T-helper 1 cell (primary cell): ENCODE results near the gene POLDIP2.
A peak's percentile ranks its signal among the peaks of the same experiment; 100 is the strongest.

ENCODE experiments used
- DNase-seq, 5 donors: peaks; one replicate each; pipeline ENCODE4 v3.0.0-alpha.2; 2012 to 2020

Gene POLDIP2

DNA sequence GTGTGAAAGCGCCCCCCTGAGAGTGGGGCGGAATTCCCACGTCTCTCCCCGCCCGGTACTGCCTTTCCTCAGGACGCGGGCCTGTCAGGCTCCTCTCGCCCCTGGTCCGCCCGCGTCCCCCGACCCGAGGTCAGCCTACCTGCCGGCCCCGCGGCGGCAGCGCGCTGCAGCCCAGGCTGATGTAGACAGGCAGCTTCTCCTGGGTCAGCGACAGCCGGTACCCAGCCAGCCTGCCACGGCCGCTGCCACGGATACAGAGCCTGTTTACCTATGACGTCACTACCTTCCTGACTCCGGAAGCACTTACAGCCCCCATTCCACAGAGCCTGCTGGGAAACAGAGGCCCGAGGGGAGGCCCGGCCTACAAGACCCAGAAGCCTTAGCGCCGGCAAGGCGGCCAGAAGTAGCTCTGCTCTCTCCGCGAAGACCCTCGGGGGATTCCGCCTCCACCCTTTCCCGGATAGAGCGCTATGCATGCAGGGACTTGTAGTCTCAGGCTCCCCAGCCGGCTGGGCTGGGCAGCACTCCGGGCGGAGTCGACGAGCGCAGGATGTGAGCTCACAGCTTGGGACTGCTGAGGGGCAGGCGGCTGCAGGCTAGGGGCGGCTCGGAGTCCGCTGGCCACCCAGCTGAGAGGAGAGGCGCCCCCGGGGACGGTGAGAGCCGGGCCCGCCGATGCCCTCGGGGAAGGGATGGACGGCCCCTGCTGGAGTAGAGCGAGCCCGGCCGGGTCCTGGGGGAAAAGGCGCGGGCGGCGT, 21.9 kb downstream of the POLDIP2 start, which contains the start of the genes IFT20 and TNFAIP1:
Gene IFT20 (minus strand): TSS at position 272 of the 758 bp plus-strand sequence. CDS start 3,487 bp downstream, outside the sequence.
Gene TNFAIP1 (plus strand): TSS at position 561 of the 758 bp plus-strand sequence. CDS start 3,761 bp downstream, outside the sequence.
- peak; percentile 96 to 100 (median 97) for DNase-seq

DNA sequence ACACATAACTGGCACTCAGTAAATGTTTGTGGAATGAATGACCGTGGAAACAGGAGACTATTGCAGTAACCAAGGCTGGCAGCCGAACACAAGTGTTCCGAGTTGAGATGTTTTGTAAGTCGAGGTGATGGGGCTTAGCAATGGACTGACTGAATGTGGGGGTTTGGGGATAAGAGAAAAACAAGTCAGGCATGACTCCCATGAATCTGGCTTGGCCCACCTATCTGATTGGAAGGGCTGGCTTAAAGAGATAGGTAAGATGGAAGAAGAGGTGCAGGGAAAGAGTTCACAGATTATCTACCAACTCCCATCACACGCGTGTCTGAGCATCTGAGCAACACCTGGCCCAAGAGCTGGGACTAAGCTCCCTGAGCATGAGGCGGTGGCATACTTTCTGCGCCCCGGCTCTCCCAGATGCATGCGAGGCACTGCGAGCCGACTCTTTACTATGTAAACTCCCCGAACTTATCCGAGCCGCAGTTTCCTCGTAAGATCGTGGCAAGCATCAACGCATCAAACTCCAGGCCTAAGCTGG, 22.6 kb downstream of the POLDIP2 start:
- DNase-seq, result no peak

DNA sequence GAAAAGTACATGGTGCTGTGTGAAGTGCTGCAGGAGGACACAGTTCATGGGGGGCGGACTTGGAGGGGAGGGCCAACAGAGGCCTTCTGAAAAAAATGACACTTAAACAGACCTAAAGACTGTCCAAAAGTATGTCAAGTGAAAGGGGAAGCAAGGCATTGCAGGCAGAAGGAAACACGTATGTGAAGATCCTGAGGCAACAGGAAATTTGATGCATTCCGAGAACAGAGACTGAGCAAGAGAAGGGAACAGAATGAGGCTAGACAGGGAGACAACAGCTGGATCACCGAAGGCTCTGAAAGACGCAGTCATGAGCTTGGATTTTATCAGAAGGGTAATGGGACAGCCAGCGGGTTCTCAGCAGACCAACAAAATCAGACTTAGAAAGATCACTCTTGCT, 23.2 kb downstream of the POLDIP2 start:
- no peak for DNase-seq

DNA sequence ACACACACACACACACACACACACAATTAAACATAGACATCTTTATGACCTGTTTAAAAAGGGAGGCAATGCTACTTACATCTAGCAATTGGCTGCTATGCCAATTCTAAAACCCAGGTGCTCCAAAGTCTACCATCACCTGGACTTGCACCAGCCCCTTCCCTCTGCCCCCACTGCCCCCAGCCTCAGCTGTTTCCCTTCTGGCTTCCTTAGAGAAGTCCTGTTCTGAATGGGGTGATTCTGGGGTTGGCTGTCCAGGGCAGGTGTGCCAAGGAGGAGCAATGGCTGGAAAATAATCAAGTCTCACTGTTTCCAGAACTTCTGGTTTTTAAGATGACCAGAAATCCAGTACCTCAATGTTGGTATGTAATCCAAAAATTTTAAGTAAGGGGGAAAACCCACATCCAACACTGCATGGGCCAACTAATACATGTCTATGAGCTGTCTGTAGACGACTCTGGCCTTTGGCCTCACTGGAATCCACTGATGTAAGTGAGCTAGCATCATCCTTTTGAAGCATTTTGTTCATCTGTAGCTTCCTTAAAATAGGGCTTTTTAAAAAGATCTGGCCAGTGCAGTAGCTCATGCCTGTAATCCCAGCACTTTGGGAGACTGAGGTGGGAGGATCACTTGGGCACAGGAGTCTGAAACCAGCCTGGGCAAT, 24.1 kb downstream of the POLDIP2 start:
- DNase-seq, result no peak

DNA sequence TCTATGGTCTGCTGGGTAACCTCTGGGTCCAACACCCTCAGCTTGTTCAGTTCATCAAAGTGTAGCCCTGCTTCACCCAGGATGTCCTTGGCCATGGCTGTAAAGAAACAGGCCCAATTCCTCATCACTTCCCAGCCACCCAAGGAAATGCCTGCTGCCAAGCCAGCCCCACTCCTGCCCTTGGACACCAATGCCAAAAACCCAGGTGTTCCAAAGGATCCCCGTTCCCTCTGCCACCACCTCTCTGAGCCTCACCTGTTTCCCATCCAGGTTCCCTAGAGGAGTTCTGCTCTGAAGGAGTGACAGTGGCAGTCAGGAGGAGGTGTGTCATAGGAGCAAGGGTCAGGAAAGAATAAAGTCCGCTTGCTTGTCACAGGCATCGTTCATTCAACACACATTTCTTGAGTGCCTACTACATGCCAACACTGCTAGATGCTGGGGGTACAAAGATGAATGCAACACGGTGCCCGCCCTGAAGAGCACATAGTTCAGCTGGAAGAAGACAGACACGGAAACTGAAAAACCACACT, 25.4 kb downstream of the POLDIP2 start:
- DNase-seq, result no peak

DNA sequence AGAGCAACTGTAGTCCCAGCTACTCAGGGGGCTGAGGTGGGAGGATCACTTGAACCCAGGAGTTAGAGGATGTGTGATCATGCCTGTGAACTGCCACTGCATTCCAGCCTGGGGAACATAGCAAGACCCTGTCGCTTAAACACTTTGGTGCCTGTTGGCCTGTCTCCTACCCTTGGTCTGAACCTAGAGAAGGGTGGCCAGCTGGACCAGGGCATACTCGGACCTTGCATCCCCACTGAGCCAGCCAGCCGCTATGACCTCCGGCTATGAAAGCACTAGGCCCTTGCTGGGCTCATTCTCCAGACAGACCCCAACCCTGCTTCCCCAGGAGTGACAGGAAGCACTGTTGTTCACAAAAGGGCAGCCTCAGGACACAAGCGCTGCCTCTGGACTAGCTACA, 26.7 kb downstream of the POLDIP2 start:
- DNase-seq, result no peak

- no peak for DNase-seq
Measured at GRCh38 chr17:28328325-28328724, 29.0 kb downstream of the POLDIP2 start.

DNA sequence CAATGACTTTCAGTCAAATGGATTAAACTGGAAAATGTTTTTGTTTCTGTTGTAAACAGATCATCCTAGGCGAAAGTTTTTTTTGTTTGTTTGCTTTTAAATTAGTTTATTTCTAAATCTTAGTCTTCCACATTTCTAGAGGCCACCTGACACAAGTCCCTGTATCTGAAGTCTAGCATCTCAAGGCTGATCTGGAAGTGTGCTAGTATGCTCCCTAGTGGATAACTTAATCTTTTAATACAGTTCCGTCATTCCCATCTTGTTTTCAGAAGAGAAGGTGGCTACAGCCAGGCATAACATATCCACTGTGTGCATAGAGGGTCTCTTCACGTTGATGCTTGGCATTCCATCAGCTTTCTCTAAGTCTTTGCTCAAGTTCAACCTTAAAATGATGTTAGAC, 29.6 kb downstream of the POLDIP2 start:
- DNase-seq, result no peak

DNA sequence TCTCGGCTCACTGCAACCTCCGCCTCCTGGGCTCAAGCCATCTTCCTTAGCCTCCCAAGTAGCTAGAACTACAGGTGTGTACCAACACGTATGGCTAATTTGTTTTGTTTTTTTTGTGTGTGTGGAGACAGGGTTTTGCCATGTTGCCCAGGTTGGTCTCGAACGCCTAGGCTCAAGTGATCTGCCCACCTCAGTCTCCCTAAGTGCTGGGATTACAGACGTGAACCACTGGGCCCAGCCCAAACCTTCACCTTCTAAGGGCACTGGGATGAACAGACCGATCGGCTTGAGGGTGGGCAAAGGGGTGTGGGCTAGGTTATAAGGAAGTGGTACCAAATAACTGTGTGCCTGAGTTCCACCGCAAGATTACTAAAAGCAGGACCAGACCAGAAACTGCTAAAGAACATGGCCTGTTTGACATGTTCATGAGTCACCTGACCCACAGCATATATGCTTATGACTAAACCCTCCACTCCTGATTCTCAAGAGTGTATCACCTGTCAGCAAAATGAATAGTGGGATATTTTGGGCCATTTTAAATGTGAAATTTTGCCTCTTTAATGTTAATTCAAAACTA, 30.2 kb downstream of the POLDIP2 start:
- DNase-seq, result peak in 1 of 5 donors; percentile 63

DNA sequence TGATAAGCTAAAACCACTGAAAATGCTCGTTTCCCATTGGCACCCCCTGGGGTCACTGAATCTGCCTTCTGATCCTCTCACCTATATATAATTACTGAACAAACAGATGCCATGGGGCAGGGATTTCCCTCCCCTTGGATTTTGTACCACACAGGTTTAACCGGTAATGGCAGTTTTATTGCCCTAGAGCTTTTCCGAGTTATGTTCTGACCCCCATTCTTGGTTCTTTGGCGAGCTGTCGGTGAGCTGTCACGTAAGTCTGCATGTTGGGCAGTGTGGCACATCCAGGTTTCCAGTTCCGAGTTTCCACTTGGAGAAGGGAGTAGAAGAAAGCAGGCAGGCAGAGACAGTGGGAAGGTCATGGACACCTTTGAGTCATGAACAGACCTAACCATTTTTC, 31.2 kb downstream of the POLDIP2 start:
- DNase-seq, result no peak

DNA sequence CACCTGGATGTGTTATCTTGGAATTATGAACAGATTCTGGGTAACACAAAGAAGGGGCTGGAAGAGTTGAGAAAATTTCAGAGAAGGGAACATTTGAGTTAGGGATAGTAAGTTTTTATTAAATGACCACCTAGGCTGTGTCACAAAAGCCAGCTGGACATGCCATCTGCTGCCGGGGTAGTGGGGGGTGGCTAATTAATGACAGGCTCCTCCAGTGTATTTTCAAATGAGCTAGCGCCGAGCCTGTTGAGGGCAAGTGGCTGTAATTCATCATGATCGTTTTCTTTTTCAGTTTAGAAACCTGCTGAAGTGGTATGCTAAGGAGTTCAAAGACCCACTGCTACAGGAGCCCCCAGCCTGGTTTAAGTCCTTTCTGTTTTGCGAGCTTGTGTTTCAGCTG, 32.1 kb downstream of the POLDIP2 start:
- no peak for DNase-seq

GRCh38 chr17:28324781-28325180, 32.5 kb downstream of the POLDIP2 start:
- DNase-seq, result no peak

GRCh38 chr17:28324267-28324745, 33.0 kb downstream of the POLDIP2 start:
- DNase-seq, result no peak

GRCh38 chr17:28320215-28321061, 36.9 kb downstream of the POLDIP2 start:
- no peak for DNase-seq

DNA sequence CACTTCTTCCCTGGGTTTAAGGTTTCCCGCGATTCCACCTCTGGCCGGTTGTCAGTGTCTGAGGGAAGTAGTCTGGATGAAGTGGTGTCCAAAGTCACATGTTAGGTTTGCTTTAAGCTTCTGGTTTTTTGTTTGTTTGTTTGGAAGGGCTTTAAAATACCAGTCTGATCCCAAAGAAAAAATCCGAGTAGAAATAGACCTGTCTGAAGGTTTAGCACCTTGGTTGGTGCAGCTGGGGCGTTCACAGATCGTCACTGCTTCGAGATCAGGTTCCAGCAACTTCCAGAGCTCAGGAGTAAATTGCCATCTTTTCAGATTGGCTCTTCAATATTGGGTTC, 37.8 kb downstream of the POLDIP2 start:
- DNase-seq, result no peak

DNA sequence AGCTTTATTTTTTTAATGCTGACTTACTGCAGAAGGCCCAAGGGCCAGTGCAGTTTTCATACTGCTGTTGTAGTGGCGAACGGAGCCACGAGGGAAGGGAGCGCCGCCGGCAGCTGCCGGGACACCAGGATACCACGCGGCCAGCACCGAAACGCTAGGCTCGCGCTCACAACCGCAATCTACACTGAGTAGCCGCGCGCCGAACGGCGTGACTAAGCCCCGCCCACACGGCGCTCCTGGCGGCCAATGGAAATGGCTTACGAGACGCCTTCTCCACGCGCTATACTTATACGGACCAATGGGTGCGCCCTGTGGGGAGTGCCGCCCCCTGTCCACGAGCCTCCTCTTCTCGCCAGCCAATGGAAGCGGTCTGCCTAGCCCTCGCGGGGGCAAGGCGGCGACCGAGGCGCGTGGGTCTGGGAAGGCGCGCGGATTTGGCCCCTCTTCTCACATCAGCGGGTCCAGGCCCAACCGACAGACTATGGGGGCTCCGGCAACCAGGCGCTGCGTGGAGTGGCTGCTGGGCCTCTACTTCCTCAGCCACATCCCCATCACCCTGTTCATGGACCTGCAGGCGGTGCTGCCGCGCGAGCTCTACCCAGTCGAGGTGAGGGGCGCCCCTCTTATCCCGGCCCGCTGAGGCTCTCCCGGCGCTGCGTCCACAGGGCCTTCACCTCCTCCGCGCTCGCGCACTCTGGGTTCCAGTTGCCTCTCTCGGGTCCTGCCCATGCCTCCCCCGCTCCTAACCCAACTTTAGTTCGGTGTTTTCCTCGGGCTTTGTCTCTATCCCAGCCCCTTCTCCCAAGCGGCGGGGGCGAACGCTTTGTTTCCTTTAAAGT, 38.3 kb downstream of the POLDIP2 start, which contains the start of gene TMEM97:
Gene TMEM97 (plus strand): TSS at position 442 of the 839 bp plus-strand sequence. CDS start 40 bp downstream, at position 482.
- DNase-seq, result peak; percentile 88 to 98 (median 94)

DNA sequence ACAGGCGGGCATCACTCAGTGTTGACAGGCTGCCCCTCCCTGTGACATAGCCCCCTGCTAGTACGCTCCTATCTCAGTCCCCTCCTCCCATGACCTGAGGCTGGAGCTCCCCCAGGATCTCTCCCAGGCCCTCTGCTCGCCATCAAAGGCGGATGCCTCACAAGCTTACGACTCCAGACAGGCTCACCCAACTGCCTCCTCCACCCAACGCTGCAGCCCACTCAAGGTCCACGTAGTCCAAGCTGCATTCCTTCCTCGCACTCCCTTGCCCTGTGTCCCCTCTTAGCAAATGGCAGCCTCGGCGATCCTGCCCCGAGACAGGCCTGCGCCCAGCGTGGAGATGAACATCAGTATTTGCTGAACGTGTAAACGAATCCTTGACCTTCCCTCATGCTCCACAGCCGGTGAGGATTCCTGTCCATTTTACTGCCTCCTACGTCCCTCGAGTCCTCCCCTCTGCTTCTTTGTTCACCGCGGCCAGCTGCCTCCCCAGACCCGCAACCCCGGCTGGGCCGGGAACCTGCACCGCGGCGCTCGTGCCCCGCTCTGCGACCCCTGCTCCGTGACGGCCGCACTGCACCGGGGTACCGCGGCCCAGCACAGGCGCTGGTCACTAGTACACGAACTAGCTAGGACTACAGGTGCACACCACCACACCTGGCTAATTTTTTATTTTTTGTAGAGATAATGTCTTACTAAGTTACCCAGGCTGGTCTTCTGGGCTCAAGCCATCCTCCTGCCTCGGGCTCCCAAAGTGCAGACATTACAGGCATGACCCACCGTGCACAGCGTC, 39.2 kb downstream of the POLDIP2 start:
- DNase-seq, result no peak

GRCh38 chr17:28317099-28317965, 40.0 kb downstream of the POLDIP2 start:
- no peak for DNase-seq
